ENCODE measurements around the gene IPO11. TPM values are rescaled to one million over a fixed set of nuclear protein-coding genes. Genes with fewer than 3 reads are reported as not detected.

Gene IPO11
- total RNA-seq (10 to 100 TPM; 22.1 to 29.0 (median 27.7) TPM), polyA plus RNA-seq (1 to 10 TPM; 5.9 to 6.4 TPM), total RNA-seq (21.1 reads per million, percentile 51 among the genes with 10 or more reads in this experiment)

GRCh38 chr5:62412549-62413329 is at the start of gene IPO11:
Gene IPO11, plus strand, starts transcription at chr5:62412763. Its CDS starts 24,517 bp downstream, at chr5:62437280.
- DNase-seq (peak; percentile 97 to 98 (median 98)), ATAC-seq (peak; percentile 96)
- Mint-ChIP-seq H3K27ac (peak within 1 kb of the TSS; percentile 87 to 96 (median 93)), H3K9me3 (peaks cover 0 to 6% (median 0%) of the 10 kb centered on the region in 11 donors), H3K27me3 (peaks cover 0 to 7% (median 0%) of the 10 kb centered on the region in 5 donors), H3K4me1 (peaks cover 8 to 39% (median 29%) of the 10 kb centered on the region in 7 donors), H3K36me3 (peaks cover 0 to 5% (median 0%) of the 10 kb centered on the region in 5 donors), H3K4me3 (peak within 1 kb of the TSS; percentile 81 to 97 (median 92))
- Histone ChIP-seq H3K27ac (ENCODE audit: low read depth, low read length) (peak within 1 kb of the TSS; percentile 80), H3K4me1 (ENCODE audit: control insufficient read depth in 2 of 2, insufficient read depth in 2 of 2, low read length in 2 of 2) (peaks cover 11 to 12% of the 10 kb centered on the region in 2 donors), H3K9me3 (ENCODE audit: control insufficient read depth in 2 of 3, low read length in 3 of 3) (no peaks in the 10 kb centered on the region), H3K4me3 (ENCODE audit: low read length) (peak within 1 kb of the TSS; percentile 91), H3K36me3 (ENCODE audit: control insufficient read depth in 2 of 3, insufficient read depth in 3 of 3, low read length in 3 of 3) (peaks cover 0 to 10% (median 0%) of the 10 kb centered on the region in 3 experiments), H3K27me3 (ENCODE audit: control insufficient read depth in 2 of 2, insufficient read depth in 2 of 2, low read length in 2 of 2) (no peaks in the 10 kb centered on the region)
- intact Hi-C loops (cut with micrococcal nuclease) = loop anchor here (1.0 to 5.0 kb wide), 7 partner anchors 9 to 1250 kb away; partner anchors contain the start of genes DIMT1 (in 2 of the 2), KIF2A (in 2 of the 2), SMIM15 (in 2 of the 2) and ZSWIM6 (in 2 of the 2)
- ChIA-PET CTCF (interaction anchor here (0.6 to 1.6 kb wide), 2 partner anchors 9 to 188 kb away, joined by 3 to 8 read pairs; partner anchors contain the start of gene DIMT1), POLR2A (interaction anchor here (1.2 to 4.0 kb wide), 2 partner anchors 10 to 28 kb away, joined by 3 to 54 read pairs; partner anchors contain the start of gene DIMT1)

GRCh38 chr5:62369039-62369438 is 43.5 kb upstream of the IPO11 start:
- DNase-seq (no peak), ATAC-seq (no peak)
- Histone ChIP-seq H3K27ac (ENCODE audit: low read depth, low read length) (peak overlapping the region; percentile 9), H3K4me1 (ENCODE audit: control insufficient read depth in 2 of 2, insufficient read depth in 2 of 2, low read length in 2 of 2) (no peaks in the 10 kb centered on the region), H3K4me3 (ENCODE audit: low read length) (no peak overlapping the region), H3K27me3 (ENCODE audit: control insufficient read depth in 2 of 2, insufficient read depth in 2 of 2, low read length in 2 of 2) (no peaks in the 10 kb centered on the region), H3K36me3 (ENCODE audit: control insufficient read depth in 2 of 3, insufficient read depth in 3 of 3, low read length in 3 of 3) (peaks cover 13 to 51% (median 26%) of the 10 kb centered on the region in 3 experiments), H3K9me3 (ENCODE audit: control insufficient read depth in 2 of 3, low read length in 3 of 3) (no peaks in the 10 kb centered on the region)
- no peak overlapping the region for H3K4me3 Mint-ChIP-seq
- H3K9me3 Mint-ChIP-seq = no peaks in the 10 kb centered on the region
- peaks cover 0 to 11% (median 0%) of the 10 kb centered on the region in 7 donors for H3K4me1 Mint-ChIP-seq
- peaks cover 0 to 37% (median 22%) of the 10 kb centered on the region in 5 donors for H3K36me3 Mint-ChIP-seq
- ChIA-PET POLR2A (interaction anchor here (0.7 kb wide), 2 partner anchors 12 to 129 kb away, joined by 3 to 4 read pairs; no protein-coding TSS in a partner anchor), CTCF (interaction anchor here (1.2 kb wide), 1 partner anchor 16 kb away, joined by 4 read pairs; no protein-coding TSS in a partner anchor)
- H3K27me3 Mint-ChIP-seq = no peaks in the 10 kb centered on the region
- intact Hi-C loops (cut with micrococcal nuclease) = no loop called here
- H3K27ac Mint-ChIP-seq = peak overlapping the region; percentile 12 to 77 (median 34)

- H3K27ac ChIP-seq (ENCODE audit: low read depth, low read length) = no peak overlapping the region
- ATAC-seq (no peak), DNase-seq (no peak)
- Mint-ChIP-seq H3K4me3 (no peak overlapping the region), H3K36me3 (peaks cover 0 to 23% (median 12%) of the 10 kb centered on the region in 5 donors), H3K27ac (peak overlapping the region in 3 of 9 donors; percentile 16 to 74 (median 46)), H3K4me1 (peaks cover 0 to 11% (median 0%) of the 10 kb centered on the region in 7 donors), H3K9me3 (no peaks in the 10 kb centered on the region), H3K27me3 (no peaks in the 10 kb centered on the region)
- H3K4me3 ChIP-seq (ENCODE audit: low read length) = no peak overlapping the region
- POLR2A ChIA-PET = no interaction called here
- peaks cover 13 to 49% (median 14%) of the 10 kb centered on the region in 3 experiments for H3K36me3 ChIP-seq (ENCODE audit: control insufficient read depth in 2 of 3, insufficient read depth in 3 of 3, low read length in 3 of 3)
- no peaks in the 10 kb centered on the region for H3K27me3 ChIP-seq (ENCODE audit: control insufficient read depth in 2 of 2, insufficient read depth in 2 of 2, low read length in 2 of 2)
- CTCF ChIA-PET = no interaction called here
- no peaks in the 10 kb centered on the region for H3K9me3 ChIP-seq (ENCODE audit: control insufficient read depth in 2 of 3, low read length in 3 of 3)
- H3K4me1 ChIP-seq (ENCODE audit: control insufficient read depth in 2 of 2, insufficient read depth in 2 of 2, low read length in 2 of 2) = no peaks in the 10 kb centered on the region
- intact Hi-C loops (cut with micrococcal nuclease) = no loop called here
These were observed 41.2 kb upstream of the IPO11 start for GRCh38 chr5:62371409-62371808.

GRCh38 chr5:62372600-62372999 is 40.0 kb upstream of the IPO11 start:
- H3K27me3 ChIP-seq (ENCODE audit: control insufficient read depth in 2 of 2, insufficient read depth in 2 of 2, low read length in 2 of 2) = no peaks in the 10 kb centered on the region
- Mint-ChIP-seq H3K4me3 (no peak overlapping the region), H3K27me3 (no peaks in the 10 kb centered on the region), H3K4me1 (peaks cover 0 to 7% (median 0%) of the 10 kb centered on the region in 7 donors), H3K9me3 (no peaks in the 10 kb centered on the region), H3K36me3 (peaks cover 0 to 19% (median 12%) of the 10 kb centered on the region in 5 donors), H3K27ac (peak overlapping the region in 6 of 9 donors; percentile 10 to 71 (median 36))
- peaks cover 15 to 47% (median 15%) of the 10 kb centered on the region in 3 experiments for H3K36me3 ChIP-seq (ENCODE audit: control insufficient read depth in 2 of 3, insufficient read depth in 3 of 3, low read length in 3 of 3)
- no peak for ATAC-seq
- no peaks in the 10 kb centered on the region for H3K4me1 ChIP-seq (ENCODE audit: control insufficient read depth in 2 of 2, insufficient read depth in 2 of 2, low read length in 2 of 2)
- ChIA-PET CTCF (no interaction called here), POLR2A (interaction anchor here (0.7 kb wide), 1 partner anchor 67 kb away, joined by 4 read pairs; the partner anchor contains the start of gene KIF2A)
- no peak overlapping the region for H3K27ac ChIP-seq (ENCODE audit: low read depth, low read length)
- H3K9me3 ChIP-seq (ENCODE audit: control insufficient read depth in 2 of 3, low read length in 3 of 3) = no peaks in the 10 kb centered on the region
- no peak for DNase-seq
- no peak overlapping the region for H3K4me3 ChIP-seq (ENCODE audit: low read length)
- intact Hi-C loops (cut with micrococcal nuclease) = loop anchor here in 1 of 2 donors (2.0 kb wide), 1 partner anchor 14 kb away; no protein-coding TSS in a partner anchor

GRCh38 chr5:62373382-62373781 is 39.2 kb upstream of the IPO11 start:
- Mint-ChIP-seq H3K27ac (peak overlapping the region in 4 of 9 donors; percentile 31 to 83 (median 46)), H3K4me1 (peaks cover 0 to 7% (median 0%) of the 10 kb centered on the region in 7 donors), H3K27me3 (no peaks in the 10 kb centered on the region), H3K9me3 (no peaks in the 10 kb centered on the region), H3K36me3 (peaks cover 0 to 26% (median 15%) of the 10 kb centered on the region in 5 donors), H3K4me3 (no peak overlapping the region)
- no peaks in the 10 kb centered on the region for H3K27me3 ChIP-seq (ENCODE audit: control insufficient read depth in 2 of 2, insufficient read depth in 2 of 2, low read length in 2 of 2)
- no peak overlapping the region for H3K4me3 ChIP-seq (ENCODE audit: low read length)
- H3K9me3 ChIP-seq (ENCODE audit: control insufficient read depth in 2 of 3, low read length in 3 of 3) = no peaks in the 10 kb centered on the region
- ATAC-seq = no peak
- peaks cover 19 to 50% (median 23%) of the 10 kb centered on the region in 3 experiments for H3K36me3 ChIP-seq (ENCODE audit: control insufficient read depth in 2 of 3, insufficient read depth in 3 of 3, low read length in 3 of 3)
- CTCF ChIA-PET = no interaction called here
- intact Hi-C loops (cut with micrococcal nuclease) = loop anchor here in 1 of 2 donors (2.0 kb wide), 1 partner anchor 13 kb away; no protein-coding TSS in a partner anchor
- no peak for DNase-seq
- H3K27ac ChIP-seq (ENCODE audit: low read depth, low read length) = no peak overlapping the region
- H3K4me1 ChIP-seq (ENCODE audit: control insufficient read depth in 2 of 2, insufficient read depth in 2 of 2, low read length in 2 of 2) = no peaks in the 10 kb centered on the region
- POLR2A ChIA-PET = no interaction called here

GRCh38 chr5:62374090-62374489 is 38.5 kb upstream of the IPO11 start:
- Histone ChIP-seq H3K4me1 (ENCODE audit: control insufficient read depth in 2 of 2, insufficient read depth in 2 of 2, low read length in 2 of 2) (no peaks in the 10 kb centered on the region), H3K36me3 (ENCODE audit: control insufficient read depth in 2 of 3, insufficient read depth in 3 of 3, low read length in 3 of 3) (peaks cover 20 to 52% (median 27%) of the 10 kb centered on the region in 3 experiments), H3K9me3 (ENCODE audit: control insufficient read depth in 2 of 3, low read length in 3 of 3) (no peaks in the 10 kb centered on the region), H3K4me3 (ENCODE audit: low read length) (no peak overlapping the region), H3K27me3 (ENCODE audit: control insufficient read depth in 2 of 2, insufficient read depth in 2 of 2, low read length in 2 of 2) (no peaks in the 10 kb centered on the region), H3K27ac (ENCODE audit: low read depth, low read length) (no peak overlapping the region)
- ChIA-PET POLR2A (interaction anchor here (0.5 kb wide), 1 partner anchor 50 kb away, joined by 5 read pairs; no protein-coding TSS in a partner anchor), CTCF (interaction anchor here (0.6 kb wide), 1 partner anchor 68 kb away, joined by 3 read pairs; the partner anchor contains the start of gene KIF2A)
- DNase-seq (no peak), ATAC-seq (no peak)
- H3K4me1 Mint-ChIP-seq = peaks cover 0 to 7% (median 0%) of the 10 kb centered on the region in 7 donors
- intact Hi-C loops (cut with micrococcal nuclease) = no loop called here
- H3K27ac Mint-ChIP-seq = peak overlapping the region in 1 of 9 donors; percentile 17
- no peak overlapping the region for H3K4me3 Mint-ChIP-seq
- H3K36me3 Mint-ChIP-seq = peaks cover 0 to 27% (median 13%) of the 10 kb centered on the region in 5 donors
- no peaks in the 10 kb centered on the region for H3K9me3 Mint-ChIP-seq
- no peaks in the 10 kb centered on the region for H3K27me3 Mint-ChIP-seq
